Suppressor macrophage treated with lipopolysaccharide for 1 hour (primary cell): ENCODE measurements around the gene SH2D2A.
"Not testable (repeated sequence)": the region's sequence is repeated elsewhere in the genome, so short reads cannot be mapped to it uniquely, and the experiment has no call there.

Experiments used
- DNase-seq, 3 donors: peaks; one replicate each; pipeline ENCODE4 v3.0.0-alpha.2; 2020 to 2022

SH2D2A gene

DNA sequence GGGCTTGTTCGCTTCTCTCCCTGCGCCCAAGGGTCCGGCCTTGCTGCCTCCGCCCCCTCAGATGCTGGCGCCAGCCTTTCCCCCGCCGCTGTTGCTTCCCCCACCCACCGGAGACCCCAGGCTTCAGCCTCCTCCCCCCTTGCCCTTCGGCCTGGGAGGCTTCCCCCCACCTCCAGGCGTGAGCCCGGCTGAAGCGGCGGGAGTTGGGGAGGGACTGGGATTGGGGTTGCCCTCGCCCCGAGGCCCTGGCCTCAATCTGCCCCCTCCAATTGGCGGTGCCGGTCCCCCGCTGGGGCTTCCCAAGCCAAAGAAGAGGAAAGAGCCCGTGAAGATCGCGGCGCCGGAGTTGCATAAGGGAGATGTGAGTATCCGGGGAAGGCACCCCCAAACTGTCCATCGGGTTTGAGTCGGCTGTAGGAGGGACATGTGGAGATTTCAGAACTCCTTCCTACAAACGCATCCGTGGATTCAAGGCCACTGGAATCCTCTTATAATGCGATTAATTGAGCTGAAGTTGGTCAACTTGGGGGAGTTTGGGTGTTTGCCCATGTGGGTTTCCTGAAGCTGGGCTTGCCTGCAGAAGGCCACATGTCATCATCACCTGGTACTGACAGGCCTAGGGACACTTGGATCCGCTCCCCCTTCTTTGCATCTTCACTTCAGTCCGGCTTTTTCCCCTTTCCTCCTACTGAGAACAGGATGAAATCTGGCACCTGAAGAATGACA is 48.6 kb downstream of the SH2D2A start:
- DNase-seq: peak; percentile 86 to 95 (median 89)

DNA sequence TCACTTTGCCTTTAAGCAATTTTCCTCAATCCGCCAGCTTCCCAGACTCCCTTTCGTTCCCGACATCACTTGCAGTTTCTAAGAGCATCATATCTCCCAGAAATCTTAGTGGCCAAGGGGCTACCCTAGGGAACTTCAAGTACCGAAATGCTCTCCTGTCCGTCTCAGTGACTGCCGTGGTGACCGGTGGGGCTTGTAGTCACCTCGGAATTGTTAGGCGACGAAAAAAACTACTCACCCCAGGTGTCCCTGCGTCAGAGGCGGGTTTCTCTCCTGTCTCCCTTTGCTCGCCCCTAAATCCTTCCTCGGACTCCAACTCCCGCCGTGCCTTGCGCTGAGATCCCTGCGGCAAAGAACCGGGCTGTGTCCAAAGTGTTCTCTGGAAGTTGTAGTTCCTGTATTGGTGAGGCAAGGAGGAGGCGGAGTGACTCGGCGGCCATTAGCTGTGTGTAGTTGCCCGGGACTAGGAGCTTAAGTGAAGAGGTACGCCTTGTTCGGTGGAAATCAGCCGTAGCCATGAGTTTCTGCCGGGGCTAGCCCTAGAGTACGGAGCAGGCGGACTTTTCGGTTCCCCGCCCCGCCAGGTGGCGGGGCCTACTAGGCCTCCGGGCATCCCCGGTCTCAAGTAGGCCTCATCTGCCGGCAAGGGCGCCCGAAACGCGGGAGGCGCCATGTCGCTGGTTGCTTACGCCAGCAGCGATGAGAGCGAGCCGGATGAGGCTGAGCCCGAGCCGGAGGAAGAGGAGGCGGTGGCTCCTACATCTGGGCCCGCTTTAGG is 49.4 kb downstream of the SH2D2A start, which contains the start of gene PRCC:
Gene PRCC, plus strand, starts transcription at position 435 of the 778 bp plus-strand sequence. Its CDS starts 237 bp downstream, at position 672.
- peak; percentile 97 to 99 (median 98) for DNase-seq

DNA sequence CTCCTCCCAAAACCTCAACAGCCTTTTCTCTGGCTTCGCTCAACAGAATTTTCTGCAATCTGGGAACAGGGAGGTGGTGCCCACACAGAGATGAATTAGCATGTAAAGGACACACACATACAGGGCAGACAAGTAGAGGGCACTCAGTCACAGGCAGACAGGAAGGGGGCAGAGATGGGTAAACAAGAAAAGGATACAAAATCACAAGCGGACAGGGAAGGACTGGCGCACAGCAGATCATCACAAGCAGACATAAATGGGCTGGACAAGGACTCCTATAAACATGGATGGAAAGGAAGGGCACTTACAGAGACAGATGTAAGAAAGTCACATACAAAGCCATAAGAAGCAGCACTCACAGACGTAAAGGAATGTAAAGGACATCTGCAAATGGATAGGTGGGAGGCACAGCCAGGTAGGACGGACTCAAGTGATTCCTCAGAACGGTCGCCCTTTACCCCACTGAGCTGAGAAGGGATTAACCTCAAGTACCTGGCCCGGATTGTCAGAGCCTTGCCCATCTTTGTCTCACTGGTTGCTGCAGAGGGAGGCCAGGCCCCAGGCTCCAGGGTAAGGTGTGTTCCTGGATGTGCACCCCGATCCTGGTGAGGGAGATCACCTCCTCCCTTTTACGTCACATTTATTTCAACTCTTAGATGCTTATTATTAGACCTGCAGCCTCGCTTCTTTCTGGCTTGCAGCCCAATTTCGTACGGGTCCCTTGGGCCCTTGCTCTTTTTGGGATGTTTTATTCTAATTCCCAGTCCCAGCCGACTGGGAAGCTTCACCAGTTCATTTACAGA is 50.1 kb downstream of the SH2D2A start:
- no peak for DNase-seq

DNA sequence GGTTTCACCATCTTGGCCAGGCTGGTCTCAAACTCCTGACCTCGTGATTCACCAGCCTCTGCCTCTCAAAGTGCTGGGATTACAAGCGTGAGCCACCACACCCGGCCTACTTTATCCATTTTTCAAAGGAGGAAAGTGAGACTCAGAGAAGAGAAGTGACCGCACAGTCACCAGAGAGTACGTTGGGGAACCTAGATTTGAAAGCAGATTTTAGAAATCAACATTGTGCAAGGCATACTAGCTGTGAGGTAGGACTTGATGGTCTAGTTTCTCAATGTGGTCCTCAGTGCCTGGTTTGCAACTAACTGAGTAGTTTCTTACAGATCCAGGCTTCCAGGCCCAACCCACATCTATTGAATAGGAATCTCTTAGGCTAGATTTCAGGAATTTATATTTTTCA is 51.0 kb downstream of the SH2D2A start:
- DNase-seq: peak; percentile 57 to 67 (median 61)

DNA sequence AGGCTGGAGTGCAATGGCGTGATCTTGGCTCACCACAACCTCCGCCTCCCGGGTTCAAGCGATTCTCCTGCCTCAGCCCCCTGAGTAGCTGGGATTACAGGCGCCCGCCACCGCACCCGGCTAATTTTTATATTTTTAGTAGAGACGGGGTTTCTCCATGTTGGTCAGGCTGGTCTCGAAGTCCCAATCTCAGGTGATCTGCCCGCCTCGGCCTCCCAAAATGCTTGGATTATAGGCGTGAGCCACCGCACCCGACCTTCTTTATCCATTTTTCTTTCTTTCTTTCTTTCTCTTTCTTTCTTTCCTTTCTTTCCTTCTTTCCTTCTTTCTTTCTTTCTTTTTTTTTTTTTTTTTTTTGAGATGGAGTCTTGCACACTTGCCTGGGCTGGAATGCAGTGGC is 51.5 kb downstream of the SH2D2A start:
- DNase-seq: not testable (repeated sequence)

DNA sequence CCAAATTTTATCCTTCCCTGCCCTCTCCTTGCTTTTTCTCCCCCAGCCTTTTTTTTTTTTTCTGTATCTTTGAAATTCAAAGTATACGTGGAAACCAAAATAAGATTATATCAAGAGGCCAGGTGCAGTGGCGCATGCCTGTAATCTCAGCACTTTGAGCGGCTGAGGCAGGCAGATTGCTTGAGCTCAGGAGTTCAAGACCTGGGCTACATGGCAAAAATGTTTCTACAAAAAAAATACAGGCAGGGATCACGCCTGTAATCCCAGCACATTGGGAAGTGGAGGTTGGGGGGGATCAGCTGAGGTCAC is 55.9 kb downstream of the SH2D2A start:
- no peak for DNase-seq

DNA sequence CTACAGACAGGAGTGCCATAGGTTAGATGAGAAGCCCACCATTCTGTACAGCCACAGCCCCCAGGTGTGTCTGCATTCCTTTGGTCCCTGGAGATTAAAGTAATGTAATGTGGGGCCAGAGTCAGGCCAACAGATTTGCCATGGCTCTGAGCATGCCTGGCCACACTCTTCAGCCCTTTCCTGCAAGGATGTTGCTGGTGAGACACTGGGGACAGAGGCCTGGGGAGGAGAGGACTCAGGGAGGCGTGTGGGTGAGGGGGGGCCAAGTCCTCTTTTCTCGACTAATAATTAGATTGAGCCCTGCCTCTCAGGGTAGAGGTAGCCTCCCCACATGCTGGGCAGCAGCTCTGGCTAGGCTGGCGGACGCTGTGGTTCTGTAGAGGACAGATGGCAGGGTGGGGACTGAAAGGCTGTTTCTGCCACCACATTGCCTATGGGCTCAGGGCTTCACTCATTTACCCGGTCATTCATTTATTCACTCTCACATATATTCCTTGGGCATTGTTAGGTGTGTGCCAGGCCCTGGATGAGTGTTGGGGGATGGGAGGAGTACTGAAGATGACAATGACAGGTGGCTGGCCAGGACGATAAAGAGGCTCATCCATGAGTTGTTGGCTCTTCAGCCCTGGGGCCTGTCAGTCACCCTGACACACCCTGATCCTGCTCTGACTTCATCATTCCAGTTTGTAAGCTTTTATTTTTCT is 56.4 kb downstream of the SH2D2A start:
- no peak for DNase-seq

DNA sequence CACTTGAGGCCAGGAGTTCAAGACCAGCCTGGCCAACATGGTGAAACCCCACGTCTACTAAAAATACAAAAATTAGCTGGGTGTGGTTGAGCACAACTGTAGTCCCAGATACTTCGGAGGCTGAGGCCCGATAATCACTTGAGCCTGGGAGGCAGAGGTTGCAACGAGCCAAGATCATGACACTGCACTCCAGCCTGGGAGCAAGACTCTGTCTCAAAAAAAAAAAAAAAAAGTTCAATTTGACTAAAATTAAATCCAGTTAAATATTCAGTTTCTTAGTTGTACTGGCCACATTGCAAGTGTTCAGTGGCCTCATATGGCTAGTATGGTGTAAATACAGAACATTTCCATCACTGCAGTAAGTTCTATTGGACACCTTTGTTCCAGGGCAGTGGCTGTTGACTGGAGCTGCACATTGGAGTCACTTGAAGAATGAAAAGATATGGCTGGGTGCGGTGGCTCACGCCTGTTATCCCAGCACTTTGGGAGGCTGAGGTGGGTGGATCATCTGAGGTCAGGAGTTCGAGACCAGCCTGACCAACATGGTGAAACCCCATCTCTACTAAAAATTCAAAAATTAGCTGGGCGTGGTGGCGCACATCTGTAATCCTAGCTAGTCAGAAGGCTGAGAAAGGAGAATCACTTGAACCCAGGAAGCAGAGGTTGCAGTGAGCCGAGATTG is 58.9 kb downstream of the SH2D2A start:
- DNase-seq: not testable (repeated sequence)

DNA sequence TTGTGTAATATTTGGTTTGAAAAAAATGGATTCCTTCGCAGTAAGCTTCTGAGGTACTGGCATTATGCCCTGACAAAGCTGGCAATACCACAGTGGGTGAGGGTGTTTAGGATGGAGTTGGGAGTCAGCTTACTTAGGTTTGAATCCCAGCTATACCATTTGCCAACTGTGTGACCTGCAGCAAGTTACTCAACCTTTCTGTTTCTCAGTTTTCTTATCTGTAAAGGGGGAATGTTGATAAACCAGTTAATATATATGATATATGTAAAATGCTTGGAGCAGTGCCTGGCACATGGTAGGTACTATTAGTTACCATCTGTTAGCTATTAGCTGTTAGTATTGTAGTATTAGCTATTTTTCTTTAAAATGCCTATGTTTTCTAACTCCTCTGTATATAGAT is 60.3 kb downstream of the SH2D2A start:
- no peak for DNase-seq
